H9 (cell line): Measurements from ENCODE around the gene TIAM2. TPM values are rescaled to one million over a fixed set of nuclear protein-coding genes. Genes with fewer than 3 reads are reported as not detected.

ENCODE experiments used
- DNase-seq: peaks from one replicate; pipeline ENCODE4 v3.0.0-alpha.2; 2017
- H2AFZ ChIP-seq: one replicate; pipeline ENCODE4 v1.6.1; 2013; ENCODE audit warnings: mild to moderate bottlenecking, low read length, control low read depth, moderate library complexity
- H2AK5ac ChIP-seq: 2 replicates; pipeline ENCODE4 v1.6.1; 2013; ENCODE audit warnings: low read length, control low read depth, mixed read lengths; ENCODE audit not compliant: insufficient read length
- H2BK120ac ChIP-seq: one replicate; pipeline ENCODE4 v1.6.1; 2013; ENCODE audit warnings: low read depth, mild to moderate bottlenecking, low read length, control low read depth, inconsistent platforms; ENCODE audit not compliant: poor library complexity, severe bottlenecking
- H2BK12ac ChIP-seq: 2 replicates; pipeline ENCODE4 v1.6.1; 2013; ENCODE audit warnings: low read length, control low read depth, mixed read lengths, low read depth; ENCODE audit not compliant: insufficient read length
- H2BK15ac ChIP-seq: 2 replicates; pipeline ENCODE4 v1.6.1; 2013; ENCODE audit warnings: low read depth, low read length, control low read depth
- H2BK20ac ChIP-seq: one replicate; pipeline ENCODE4 v1.6.1; 2013; ENCODE audit warnings: low read depth, mild to moderate bottlenecking, low read length, control low read depth, inconsistent platforms; ENCODE audit not compliant: poor library complexity, severe bottlenecking
- H2BK5ac ChIP-seq: 2 replicates; pipeline ENCODE4 v1.6.1; 2013; ENCODE audit warnings: low read length, control low read depth, mixed read lengths; ENCODE audit not compliant: insufficient read length
- H3K14ac ChIP-seq: 2 replicates; pipeline ENCODE4 v1.6.1; 2013; ENCODE audit warnings: low read length, control low read depth; ENCODE audit not compliant: insufficient read depth
- H3K18ac ChIP-seq: 2 replicates; pipeline ENCODE4 v1.6.1; 2013; ENCODE audit warnings: low read depth, mild to moderate bottlenecking, mixed read lengths, low read length, control low read depth; ENCODE audit not compliant: insufficient read length
- H3K23ac ChIP-seq: 2 replicates; pipeline ENCODE4 v1.6.1; 2013; ENCODE audit warnings: low read length, control low read depth, mixed read lengths, low read depth; ENCODE audit not compliant: insufficient read length
- H3K23me2 ChIP-seq: 2 replicates; pipeline ENCODE4 v1.6.1; 2013; ENCODE audit warnings: low read depth, mild to moderate bottlenecking, mixed read lengths, low read length, control low read depth; ENCODE audit not compliant: insufficient read length, poor library complexity, severe bottlenecking
- H3K27ac ChIP-seq: 2 replicates; pipeline ENCODE4 v1.5.1; 2013; ENCODE audit warnings: low read length, control low read depth, mixed read lengths, low read depth; ENCODE audit not compliant: insufficient read length
- H3K27me3 ChIP-seq: 2 replicates; pipeline ENCODE4 v1.6.1; 2013; ENCODE audit warnings: low read length, control low read depth, inconsistent platforms; ENCODE audit not compliant: insufficient read depth
- H3K4ac ChIP-seq: 2 replicates; pipeline ENCODE4 v1.6.1; 2013; ENCODE audit warnings: low read depth, mild to moderate bottlenecking, control low read depth, inconsistent platforms, low read length, moderate library complexity
- H3K4me1 ChIP-seq: 2 replicates; pipeline ENCODE4 v1.6.1; 2013; ENCODE audit warnings: low read length, control low read depth, inconsistent platforms; ENCODE audit not compliant: insufficient read depth
- H3K4me2 ChIP-seq: 2 replicates; pipeline ENCODE4 v1.6.1; 2013; ENCODE audit warnings: low read length, control low read depth, mixed read lengths; ENCODE audit not compliant: insufficient read length, insufficient read depth
- H3K56ac ChIP-seq: 2 replicates; pipeline ENCODE4 v1.6.1; 2013; ENCODE audit warnings: low read depth, mild to moderate bottlenecking, mixed read lengths, low read length, control low read depth; ENCODE audit not compliant: insufficient read length
- H3K79me1 ChIP-seq: 2 replicates; pipeline ENCODE4 v1.6.1; 2013; ENCODE audit warnings: low read depth, mild to moderate bottlenecking, moderate library complexity, low read length, control low read depth, inconsistent platforms; ENCODE audit not compliant: insufficient read depth, poor library complexity, severe bottlenecking
- H3K79me2 ChIP-seq: 2 replicates; pipeline ENCODE4 v1.6.1; 2013; ENCODE audit warnings: low read length, control low read depth, inconsistent platforms; ENCODE audit not compliant: insufficient read depth
- H3K9ac ChIP-seq: 2 replicates; pipeline ENCODE4 v1.6.1; 2013; ENCODE audit warnings: low read length, control low read depth, mixed read lengths; ENCODE audit not compliant: insufficient read length; ENCODE audit errors: extremely low read depth
- H3K9me3 ChIP-seq: one replicate; pipeline ENCODE4 v1.6.1; 2013; ENCODE audit warnings: low read depth, low read length, inconsistent platforms; ENCODE audit not compliant: control insufficient read depth
- H3T11ph ChIP-seq: one replicate; pipeline ENCODE4 v1.6.1; 2013; ENCODE audit warnings: mild to moderate bottlenecking, low read length, control low read depth, inconsistent platforms
- H4K20me1 ChIP-seq: one replicate; pipeline ENCODE4 v1.6.1; 2013; ENCODE audit not compliant: control insufficient read depth, insufficient read length, insufficient read depth
- H4K5ac ChIP-seq: 2 replicates; pipeline ENCODE4 v1.6.1; 2013; ENCODE audit warnings: low read depth, mild to moderate bottlenecking, mixed read lengths, low read length, control low read depth; ENCODE audit not compliant: insufficient read length
- H4K8ac ChIP-seq: replicated peaks from 2 replicates; pipeline ENCODE4 v1.6.1; 2013; ENCODE audit warnings: low read length, control low read depth, mixed read lengths, low read depth; ENCODE audit not compliant: insufficient read length
- H4K91ac ChIP-seq: 2 replicates; pipeline ENCODE4 v1.6.1; 2013; ENCODE audit warnings: low read depth, mild to moderate bottlenecking, moderate library complexity, mixed read lengths, low read length, control low read depth; ENCODE audit not compliant: insufficient read length
- H3K27ac Mint-ChIP-seq, 3 experiments: 2 replicates in 2 of 3; 3 replicates in 1 of 3; pipeline ENCODE4 v1.8.0; 2020 to 2021; ENCODE audit warnings: mixed read lengths in 3 of 3, mild to moderate bottlenecking in 1 of 3, moderate library complexity in 1 of 3
- H3K27me3 Mint-ChIP-seq: 2 replicates; pipeline ENCODE4 v1.8.0; 2021; ENCODE audit warnings: low read depth, mild to moderate bottlenecking, moderate library complexity, mixed read lengths
- H3K36me3 Mint-ChIP-seq, 3 experiments: 2 replicates in 2 of 3; 3 replicates in 1 of 3; pipeline ENCODE4 v1.8.0; 2020 to 2021; ENCODE audit warnings: low read depth in 3 of 3, mixed read lengths in 3 of 3; ENCODE audit not compliant: insufficient read depth in 1 of 3
- H3K4me1 Mint-ChIP-seq, 2 experiments: 2 replicates each; pipeline ENCODE4 v1.8.0; 2020; ENCODE audit warnings: mixed read lengths in 2 of 2
- H3K4me3 Mint-ChIP-seq, 2 experiments: 2 replicates in 1 of 2; 3 replicates in 1 of 2; pipeline ENCODE4 v1.8.0; 2020 to 2021; ENCODE audit warnings: mild to moderate bottlenecking in 2 of 2, mixed read lengths in 2 of 2, moderate library complexity in 1 of 2
- H3K9me3 Mint-ChIP-seq, 2 experiments: 2 replicates in 1 of 2; 3 replicates in 1 of 2; pipeline ENCODE4 v1.8.0; 2020; ENCODE audit warnings: mild to moderate bottlenecking in 2 of 2, mixed read lengths in 2 of 2, moderate library complexity in 1 of 2
- CTCF ChIP-seq: fragments of 200-600 bp; sonication (generic); conservative IDR thresholded peaks from 3 replicates; pipeline ENCODE4 v1.8.0; 2021; ENCODE audit warnings: antibody characterized with exemption, mild to moderate bottlenecking
- WGBS: extraction: QIAGEN DNeasy Blood & Tissue Kit; methylation state at CpG from one replicate; pipeline ENCODE4 v1.1.7; 2013; ENCODE audit warnings: missing lambda C conversion rate, low lambda C conversion rate, mixed read lengths; ENCODE audit not compliant: insufficient read length; ENCODE audit errors: extremely low coverage; 5-methylcytosine and 5-hydroxymethylcytosine counted together
- total RNA-seq: library from RNA; stranded (reverse); gene quantifications from 2 replicates; pipeline ENCODE4 v1.2.1, GENCODE V29; 2021

Gene TIAM2
- total RNA-seq, 1 experiment from 2014 or later, result 6.3 TPM

- Histone ChIP-seq H3K56ac (no peak overlapping the region), H3K27ac (no peak overlapping the region), H3K4me2 (no peak overlapping the region), H2BK120ac (no peak overlapping the region), H2BK5ac (no peak overlapping the region), H3K27me3 (no peaks in the 10 kb centered on the region), H2BK15ac (no peak overlapping the region), H3K14ac (no peak overlapping the region), H4K91ac (no peak overlapping the region), H4K8ac (no peak overlapping the region), H4K5ac (no peak overlapping the region), H3K9ac (no peak overlapping the region), H2AFZ (no peak overlapping the region), H3K9me3 (no peaks in the 10 kb centered on the region), H3K79me1 (no peaks in the 10 kb centered on the region), H2BK12ac (no peak overlapping the region), H2AK5ac (no peak overlapping the region), H3K79me2 (no peaks in the 10 kb centered on the region), H4K20me1 (no peaks in the 10 kb centered on the region), H3K23ac (no peak overlapping the region), H2BK20ac (no peak overlapping the region), H3T11ph (no peak overlapping the region), H3K23me2 (no peaks in the 10 kb centered on the region), H3K4ac (no peak overlapping the region), H3K18ac (no peak overlapping the region), H3K4me1 (no peaks in the 10 kb centered on the region)
- Mint-ChIP-seq H3K36me3 (peaks cover 0 to 9% (median 7%) of the 10 kb centered on the region in 3 experiments; a peak in 4 of 7 replicates), H3K4me1 (peaks cover 9 to 19% of the 10 kb centered on the region in 2 experiments), H3K4me3 (no peak overlapping the region), H3K27me3 (no peaks in the 10 kb centered on the region), H3K27ac (peak overlapping the region in 1 of 3 experiments; percentile 55; a peak in 1 of 7 replicates), H3K9me3 (no peaks in the 10 kb centered on the region)
- WGBS, result no CpG with 5 or more reads among the region's 4 CpGs
- no peak for DNase-seq
- no peak for TF ChIP-seq CTCF
Observed at GRCh38 chr6:155221086-155221485, 226.0 kb downstream of the TIAM2 start.
